H9 (cell line): ENCODE measurements around the gene MYH9. TPM values are rescaled to one million over a fixed set of nuclear protein-coding genes. Genes with fewer than 3 reads are reported as not detected.
A peak's percentile ranks its signal among the peaks of the same experiment; 100 is the strongest.

ENCODE experiments used
- DNase-seq: peaks from one replicate; pipeline ENCODE4 v3.0.0-alpha.2; 2017
- H2AFZ ChIP-seq: one replicate; pipeline ENCODE4 v1.6.1; 2013; ENCODE audit warnings: mild to moderate bottlenecking, low read length, control low read depth, moderate library complexity
- H2AK5ac ChIP-seq: 2 replicates; pipeline ENCODE4 v1.6.1; 2013; ENCODE audit warnings: low read length, control low read depth, mixed read lengths; ENCODE audit not compliant: insufficient read length
- H2BK120ac ChIP-seq: one replicate; pipeline ENCODE4 v1.6.1; 2013; ENCODE audit warnings: low read depth, mild to moderate bottlenecking, low read length, control low read depth, inconsistent platforms; ENCODE audit not compliant: poor library complexity, severe bottlenecking
- H2BK12ac ChIP-seq: 2 replicates; pipeline ENCODE4 v1.6.1; 2013; ENCODE audit warnings: low read length, control low read depth, mixed read lengths, low read depth; ENCODE audit not compliant: insufficient read length
- H2BK15ac ChIP-seq: 2 replicates; pipeline ENCODE4 v1.6.1; 2013; ENCODE audit warnings: low read depth, low read length, control low read depth
- H2BK20ac ChIP-seq: one replicate; pipeline ENCODE4 v1.6.1; 2013; ENCODE audit warnings: low read depth, mild to moderate bottlenecking, low read length, control low read depth, inconsistent platforms; ENCODE audit not compliant: poor library complexity, severe bottlenecking
- H2BK5ac ChIP-seq: 2 replicates; pipeline ENCODE4 v1.6.1; 2013; ENCODE audit warnings: low read length, control low read depth, mixed read lengths; ENCODE audit not compliant: insufficient read length
- H3K14ac ChIP-seq: 2 replicates; pipeline ENCODE4 v1.6.1; 2013; ENCODE audit warnings: low read length, control low read depth; ENCODE audit not compliant: insufficient read depth
- H3K18ac ChIP-seq: 2 replicates; pipeline ENCODE4 v1.6.1; 2013; ENCODE audit warnings: low read depth, mild to moderate bottlenecking, mixed read lengths, low read length, control low read depth; ENCODE audit not compliant: insufficient read length
- H3K23ac ChIP-seq: 2 replicates; pipeline ENCODE4 v1.6.1; 2013; ENCODE audit warnings: low read length, control low read depth, mixed read lengths, low read depth; ENCODE audit not compliant: insufficient read length
- H3K23me2 ChIP-seq: 2 replicates; pipeline ENCODE4 v1.6.1; 2013; ENCODE audit warnings: low read depth, mild to moderate bottlenecking, mixed read lengths, low read length, control low read depth; ENCODE audit not compliant: insufficient read length, poor library complexity, severe bottlenecking
- H3K27ac ChIP-seq: 2 replicates; pipeline ENCODE4 v1.5.1; 2013; ENCODE audit warnings: low read length, control low read depth, mixed read lengths, low read depth; ENCODE audit not compliant: insufficient read length
- H3K27me3 ChIP-seq: 2 replicates; pipeline ENCODE4 v1.6.1; 2013; ENCODE audit warnings: low read length, control low read depth, inconsistent platforms; ENCODE audit not compliant: insufficient read depth
- H3K4ac ChIP-seq: 2 replicates; pipeline ENCODE4 v1.6.1; 2013; ENCODE audit warnings: low read depth, mild to moderate bottlenecking, control low read depth, inconsistent platforms, low read length, moderate library complexity
- H3K4me1 ChIP-seq: 2 replicates; pipeline ENCODE4 v1.6.1; 2013; ENCODE audit warnings: low read length, control low read depth, inconsistent platforms; ENCODE audit not compliant: insufficient read depth
- H3K4me2 ChIP-seq: 2 replicates; pipeline ENCODE4 v1.6.1; 2013; ENCODE audit warnings: low read length, control low read depth, mixed read lengths; ENCODE audit not compliant: insufficient read length, insufficient read depth
- H3K56ac ChIP-seq: 2 replicates; pipeline ENCODE4 v1.6.1; 2013; ENCODE audit warnings: low read depth, mild to moderate bottlenecking, mixed read lengths, low read length, control low read depth; ENCODE audit not compliant: insufficient read length
- H3K79me1 ChIP-seq: 2 replicates; pipeline ENCODE4 v1.6.1; 2013; ENCODE audit warnings: low read depth, mild to moderate bottlenecking, moderate library complexity, low read length, control low read depth, inconsistent platforms; ENCODE audit not compliant: insufficient read depth, poor library complexity, severe bottlenecking
- H3K79me2 ChIP-seq: 2 replicates; pipeline ENCODE4 v1.6.1; 2013; ENCODE audit warnings: low read length, control low read depth, inconsistent platforms; ENCODE audit not compliant: insufficient read depth
- H3K9ac ChIP-seq: 2 replicates; pipeline ENCODE4 v1.6.1; 2013; ENCODE audit warnings: low read length, control low read depth, mixed read lengths; ENCODE audit not compliant: insufficient read length; ENCODE audit errors: extremely low read depth
- H3K9me3 ChIP-seq: one replicate; pipeline ENCODE4 v1.6.1; 2013; ENCODE audit warnings: low read depth, low read length, inconsistent platforms; ENCODE audit not compliant: control insufficient read depth
- H3T11ph ChIP-seq: one replicate; pipeline ENCODE4 v1.6.1; 2013; ENCODE audit warnings: mild to moderate bottlenecking, low read length, control low read depth, inconsistent platforms
- H4K20me1 ChIP-seq: one replicate; pipeline ENCODE4 v1.6.1; 2013; ENCODE audit not compliant: control insufficient read depth, insufficient read length, insufficient read depth
- H4K5ac ChIP-seq: 2 replicates; pipeline ENCODE4 v1.6.1; 2013; ENCODE audit warnings: low read depth, mild to moderate bottlenecking, mixed read lengths, low read length, control low read depth; ENCODE audit not compliant: insufficient read length
- H4K8ac ChIP-seq: replicated peaks from 2 replicates; pipeline ENCODE4 v1.6.1; 2013; ENCODE audit warnings: low read length, control low read depth, mixed read lengths, low read depth; ENCODE audit not compliant: insufficient read length
- H4K91ac ChIP-seq: 2 replicates; pipeline ENCODE4 v1.6.1; 2013; ENCODE audit warnings: low read depth, mild to moderate bottlenecking, moderate library complexity, mixed read lengths, low read length, control low read depth; ENCODE audit not compliant: insufficient read length
- H3K27ac Mint-ChIP-seq, 3 experiments: 2 replicates in 2 of 3; 3 replicates in 1 of 3; pipeline ENCODE4 v1.8.0; 2020 to 2021; ENCODE audit warnings: mixed read lengths in 3 of 3, mild to moderate bottlenecking in 1 of 3, moderate library complexity in 1 of 3
- H3K27me3 Mint-ChIP-seq: 2 replicates; pipeline ENCODE4 v1.8.0; 2021; ENCODE audit warnings: low read depth, mild to moderate bottlenecking, moderate library complexity, mixed read lengths
- H3K36me3 Mint-ChIP-seq, 3 experiments: 2 replicates in 2 of 3; 3 replicates in 1 of 3; pipeline ENCODE4 v1.8.0; 2020 to 2021; ENCODE audit warnings: low read depth in 3 of 3, mixed read lengths in 3 of 3; ENCODE audit not compliant: insufficient read depth in 1 of 3
- H3K4me1 Mint-ChIP-seq, 2 experiments: 2 replicates each; pipeline ENCODE4 v1.8.0; 2020; ENCODE audit warnings: mixed read lengths in 2 of 2
- H3K4me3 Mint-ChIP-seq, 2 experiments: 2 replicates in 1 of 2; 3 replicates in 1 of 2; pipeline ENCODE4 v1.8.0; 2020 to 2021; ENCODE audit warnings: mild to moderate bottlenecking in 2 of 2, mixed read lengths in 2 of 2, moderate library complexity in 1 of 2
- H3K9me3 Mint-ChIP-seq, 2 experiments: 2 replicates in 1 of 2; 3 replicates in 1 of 2; pipeline ENCODE4 v1.8.0; 2020; ENCODE audit warnings: mild to moderate bottlenecking in 2 of 2, mixed read lengths in 2 of 2, moderate library complexity in 1 of 2
- WGBS: extraction: QIAGEN DNeasy Blood & Tissue Kit; methylation state at CpG from one replicate; pipeline ENCODE4 v1.1.7; 2013; ENCODE audit warnings: missing lambda C conversion rate, low lambda C conversion rate, mixed read lengths; ENCODE audit not compliant: insufficient read length; ENCODE audit errors: extremely low coverage; 5-methylcytosine and 5-hydroxymethylcytosine counted together
- total RNA-seq: library from RNA; stranded (reverse); gene quantifications from 2 replicates; pipeline ENCODE4 v1.2.1, GENCODE V29; 2021
- TF ChIP-seq, protein P1 (sequence below): fragments of 200-600 bp; sonication (generic); conservative IDR thresholded peaks from 3 replicates; pipeline ENCODE4 v1.8.0; 2021; ENCODE audit warnings: antibody characterized with exemption, mild to moderate bottlenecking

MYH9 gene
- total RNA-seq, 1 experiment from 2014 or later, result 266 TPM

DNA sequence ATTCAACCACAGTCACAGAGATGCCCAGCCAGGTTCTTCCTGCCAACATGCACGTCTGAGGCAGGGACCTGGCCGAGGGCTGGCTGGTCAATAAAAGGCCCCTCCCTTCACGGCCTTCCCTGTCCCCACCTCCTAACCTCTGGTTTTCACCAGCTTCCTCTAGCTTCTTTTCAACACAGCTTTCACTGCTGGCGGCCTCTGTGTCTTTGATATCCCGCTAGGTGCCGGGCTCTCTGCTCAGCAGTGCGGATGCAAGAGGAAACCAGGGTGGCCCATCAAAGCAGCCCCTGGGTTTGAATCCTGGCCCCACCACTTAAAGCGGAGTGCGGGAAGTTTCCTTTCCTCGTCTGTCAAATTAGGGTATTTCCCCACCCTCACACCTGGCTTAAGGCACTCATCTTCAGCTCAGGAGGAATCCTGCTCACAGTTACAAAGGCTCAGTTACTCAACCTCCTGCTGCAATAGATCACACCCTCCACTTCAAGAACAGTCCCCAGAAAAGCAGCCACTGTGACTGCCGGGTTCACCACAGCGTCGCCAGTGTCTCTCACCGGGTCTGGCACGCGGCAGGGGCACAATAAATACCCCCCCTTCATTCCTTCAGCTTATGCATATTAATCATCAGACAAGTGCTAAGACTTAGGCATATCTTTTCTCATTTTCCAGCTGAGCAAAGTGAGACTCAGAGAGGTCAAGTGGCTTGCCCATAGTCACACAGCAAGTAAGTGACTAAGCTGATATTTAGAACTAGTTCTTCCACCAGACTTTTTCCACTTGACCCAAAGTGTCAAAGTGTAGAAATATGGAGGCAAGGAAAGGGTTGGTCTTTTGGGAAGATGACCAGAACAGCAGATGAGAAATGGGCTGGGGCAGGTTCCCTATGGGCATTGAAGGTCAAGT, 48.0 kb upstream of the MYH9 start:
- no peak overlapping the region for H4K91ac ChIP-seq
- no peak overlapping the region for H3K23ac ChIP-seq
- H3K4ac ChIP-seq, result no peak overlapping the region
- H3K9ac ChIP-seq, result no peak overlapping the region
- no peak overlapping the region for H2BK15ac ChIP-seq
- no peaks in the 10 kb centered on the region for H3K23me2 ChIP-seq
- H4K8ac ChIP-seq, result no peak overlapping the region
- H4K20me1 ChIP-seq, result no peaks in the 10 kb centered on the region
- no peak overlapping the region for H4K5ac ChIP-seq
- no peak overlapping the region; a peak in 1 of 5 replicates for H3K4me3 Mint-ChIP-seq
- H2BK12ac ChIP-seq, result no peak overlapping the region
- DNase-seq, result peak; percentile 81
- H3K4me2 ChIP-seq, result peak overlapping the region; percentile 3
- H3K27ac Mint-ChIP-seq, result peak overlapping the region in 2 of 3 experiments; percentile 28 to 71; a peak in 4 of 7 replicates
- H3K9me3 Mint-ChIP-seq, result no peaks in the 10 kb centered on the region
- no peaks in the 10 kb centered on the region; the same call in none of the 2 replicates for H3K27me3 Mint-ChIP-seq
- H3K79me1 ChIP-seq, result no peaks in the 10 kb centered on the region
- peaks cover 44 to 48% of the 10 kb centered on the region in 2 experiments for H3K4me1 Mint-ChIP-seq
- H3K9me3 ChIP-seq, result no peaks in the 10 kb centered on the region
- no peak overlapping the region for H2AK5ac ChIP-seq
- no peak overlapping the region for H2AFZ ChIP-seq
- TF ChIP-seq, protein P1, sequence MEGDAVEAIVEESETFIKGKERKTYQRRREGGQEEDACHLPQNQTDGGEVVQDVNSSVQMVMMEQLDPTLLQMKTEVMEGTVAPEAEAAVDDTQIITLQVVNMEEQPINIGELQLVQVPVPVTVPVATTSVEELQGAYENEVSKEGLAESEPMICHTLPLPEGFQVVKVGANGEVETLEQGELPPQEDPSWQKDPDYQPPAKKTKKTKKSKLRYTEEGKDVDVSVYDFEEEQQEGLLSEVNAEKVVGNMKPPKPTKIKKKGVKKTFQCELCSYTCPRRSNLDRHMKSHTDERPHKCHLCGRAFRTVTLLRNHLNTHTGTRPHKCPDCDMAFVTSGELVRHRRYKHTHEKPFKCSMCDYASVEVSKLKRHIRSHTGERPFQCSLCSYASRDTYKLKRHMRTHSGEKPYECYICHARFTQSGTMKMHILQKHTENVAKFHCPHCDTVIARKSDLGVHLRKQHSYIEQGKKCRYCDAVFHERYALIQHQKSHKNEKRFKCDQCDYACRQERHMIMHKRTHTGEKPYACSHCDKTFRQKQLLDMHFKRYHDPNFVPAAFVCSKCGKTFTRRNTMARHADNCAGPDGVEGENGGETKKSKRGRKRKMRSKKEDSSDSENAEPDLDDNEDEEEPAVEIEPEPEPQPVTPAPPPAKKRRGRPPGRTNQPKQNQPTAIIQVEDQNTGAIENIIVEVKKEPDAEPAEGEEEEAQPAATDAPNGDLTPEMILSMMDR, result no peak
- no peaks in the 10 kb centered on the region for H3K4me1 ChIP-seq
- H3K79me2 ChIP-seq, result no peaks in the 10 kb centered on the region
- H3K27ac ChIP-seq, result no peak overlapping the region
- no peak overlapping the region for H3K56ac ChIP-seq
- H2BK120ac ChIP-seq, result no peak overlapping the region
- no peak overlapping the region for H3K18ac ChIP-seq
- H2BK20ac ChIP-seq, result no peak overlapping the region
- no peak overlapping the region for H2BK5ac ChIP-seq
- no peaks in the 10 kb centered on the region for H3K27me3 ChIP-seq
- WGBS, result no CpG with 5 or more reads among the region's 16 CpGs
- H3K36me3 Mint-ChIP-seq, result no peaks in the 10 kb centered on the region
- H3T11ph ChIP-seq, result no peak overlapping the region
- H3K14ac ChIP-seq, result no peak overlapping the region
